ENCODE results near the gene ZNF33B.
A peak's percentile ranks its signal among the peaks of the same experiment; 100 is the strongest.
"Not testable (repeated sequence)": the region's sequence is repeated elsewhere in the genome, so short reads cannot be mapped to it uniquely, and the experiment has no call there.

ZNF33B gene

GRCh38 chr10:42638055-42638820 is at the start of gene ZNF33B:
Gene ZNF33B (minus strand): TSS chr10:42638570. CDS start chr10:42636928, 1,642 bp downstream.
- DNase-seq (ENCODE audit: low read depth), result peak; percentile 88

GRCh38 chr10:42684517-42684916 is 46.1 kb upstream of the ZNF33B start:
- no peak for DNase-seq (ENCODE audit: low read depth)

GRCh38 chr10:42680267-42680666 is 41.9 kb upstream of the ZNF33B start:
- no peak for DNase-seq (ENCODE audit: low read depth)

GRCh38 chr10:42665181-42665979 is 27.0 kb upstream of the ZNF33B start:
- not testable (repeated sequence) for DNase-seq (ENCODE audit: low read depth)

- no peak for DNase-seq (ENCODE audit: low read depth)
Measured at GRCh38 chr10:42654419-42654818, 16.0 kb upstream of the ZNF33B start.

GRCh38 chr10:42652858-42653257 is 14.5 kb upstream of the ZNF33B start:
- DNase-seq (ENCODE audit: low read depth), result no peak

- DNase-seq (ENCODE audit: low read depth), result no peak
Measured at GRCh38 chr10:42650374-42650773, 12.0 kb upstream of the ZNF33B start.

GRCh38 chr10:42648512-42648911 is 10.1 kb upstream of the ZNF33B start:
- no peak for DNase-seq (ENCODE audit: low read depth)

GRCh38 chr10:42646687-42647640 is 8.6 kb upstream of the ZNF33B start:
- no peak for DNase-seq (ENCODE audit: low read depth)

- no peak for DNase-seq (ENCODE audit: low read depth)
Measured at GRCh38 chr10:42646214-42646613, 7.8 kb upstream of the ZNF33B start.

GRCh38 chr10:42645516-42645915 is 7.1 kb upstream of the ZNF33B start:
- DNase-seq (ENCODE audit: low read depth), result no peak

GRCh38 chr10:42645103-42645502 is 6.7 kb upstream of the ZNF33B start:
- no peak for DNase-seq (ENCODE audit: low read depth)

GRCh38 chr10:42640610-42641229 is 2.4 kb upstream of the ZNF33B start:
- DNase-seq (ENCODE audit: low read depth), result no peak

- no peak for DNase-seq (ENCODE audit: low read depth)
Measured at GRCh38 chr10:42638821-42639270, 476 bp upstream of the ZNF33B start.

- no peak for DNase-seq (ENCODE audit: low read depth)
Measured at GRCh38 chr10:42637648-42638054, 719 bp downstream of the ZNF33B start.

GRCh38 chr10:42637142-42637541 is 1.2 kb downstream of the ZNF33B start:
- DNase-seq (ENCODE audit: low read depth), result no peak

GRCh38 chr10:42635098-42635497 is 3.3 kb downstream of the ZNF33B start:
- no peak for DNase-seq (ENCODE audit: low read depth)

- no peak for DNase-seq (ENCODE audit: low read depth)
Measured at GRCh38 chr10:42632564-42632963, 5.8 kb downstream of the ZNF33B start.

GRCh38 chr10:42630537-42631134 is 7.7 kb downstream of the ZNF33B start:
- no peak for DNase-seq (ENCODE audit: low read depth)

- DNase-seq (ENCODE audit: low read depth), result no peak
Measured at GRCh38 chr10:42623929-42624328, 14.4 kb downstream of the ZNF33B start.

- DNase-seq (ENCODE audit: low read depth), result no peak
Measured at GRCh38 chr10:42618424-42618823, 19.9 kb downstream of the ZNF33B start.
